G401 (cell line): ENCODE results near the gene NT5C2. TPM values are rescaled to one million over a fixed set of nuclear protein-coding genes. Genes with fewer than 3 reads are reported as not detected.

Experiments
- DNase-seq: peaks from one replicate; pipeline ENCODE4 v3.0.0-alpha.2; 2015; ENCODE audit warnings: low spot score
- in situ Hi-C: cut with HindIII; loops from 2 replicates; pipeline ENCODE4 v1.10.0; 2016; ENCODE audit warnings: low sequenced_read_pairs, mixed read lengths
- total RNA-seq: library from RNA; depleted of rRNA; stranded (reverse); fragments of >200 nt; shearing (Covaris generic); gene quantifications from 2 replicates; pipeline ENCODE4 v1.2.3, GENCODE V29; 2014; rRNA removed

The NT5C2 gene
- total RNA-seq, 1 experiment from 2014 or later: 121 TPM

GRCh38 chr10:103045961-103046360 is 147.1 kb downstream of the NT5C2 start:
- in situ Hi-C loops: no loop called here
- DNase-seq: no peak

GRCh38 chr10:103044942-103045489 is 148.1 kb downstream of the NT5C2 start:
- DNase-seq: no peak
- in situ Hi-C loops: no loop called here

- no peak for DNase-seq
- in situ Hi-C loops: no loop called here
Measured at GRCh38 chr10:103042908-103043307, 150.2 kb downstream of the NT5C2 start.

- peak; percentile 43 for DNase-seq
- in situ Hi-C loops: no loop called here
Measured at GRCh38 chr10:103042129-103042528, 150.9 kb downstream of the NT5C2 start.

- in situ Hi-C loops: no loop called here
Measured at GRCh38 chr10:103041391-103041790, 151.7 kb downstream of the NT5C2 start.

GRCh38 chr10:103040418-103040817 is 152.7 kb downstream of the NT5C2 start:
- no peak for DNase-seq
- in situ Hi-C loops: no loop called here

More at GRCh38 chr10:103041391-103041790, 151.7 kb downstream of the NT5C2 start:
- peak; percentile 9 for DNase-seq

GRCh38 chr10:103038570-103038969 is 154.5 kb downstream of the NT5C2 start:
- in situ Hi-C loops: no loop called here
- no peak for DNase-seq

Other genes starting within 250 kb of the NT5C2 start
- 0.03 and 0.06 TPM in 2 replicates for gene RPEL1, start 52.6 kb upstream of the NT5C2 start, total RNA-seq
- 26.6 and 41.8 TPM in 2 replicates for gene INA, start 83.9 kb upstream of the NT5C2 start, total RNA-seq
- gene PCGF6, start 157.9 kb upstream of the NT5C2 start, total RNA-seq: 22.6 and 37.2 TPM in 2 replicates
- gene TAF5, start 174.7 kb upstream of the NT5C2 start, total RNA-seq: 10.2 and 11.9 TPM in 2 replicates
- gene ATP5MK, start 203.2 kb upstream of the NT5C2 start, total RNA-seq: 274 and 320 TPM in 2 replicates
- gene PDCD11, start 203.4 kb upstream of the NT5C2 start, total RNA-seq: 42.4 and 60.6 TPM in 2 replicates